WI38 (cell line): Measurements from ENCODE around the gene BAIAP2.

Source experiments
- H3K4me3 ChIP-seq: 2 replicates; pipeline ENCODE4 v1.5.1; 2011; ENCODE audit warnings: low read depth, mild to moderate bottlenecking, control low read depth, low read length
- CTCF ChIP-seq: IDR thresholded peaks from 2 replicates; pipeline ENCODE4 v1.5.1; 2012; ENCODE audit warnings: low read depth, mild to moderate bottlenecking, control low read depth, low read length

Gene BAIAP2

GRCh38 chr17:81161972-81162371, 127.0 kb downstream of the BAIAP2 start:
- H3K4me3 ChIP-seq, result no peak overlapping the region
- no peak for TF ChIP-seq CTCF

GRCh38 chr17:81162491-81162890, 127.5 kb downstream of the BAIAP2 start:
- no peak for TF ChIP-seq CTCF

GRCh38 chr17:81163051-81163695, 128.2 kb downstream of the BAIAP2 start:
- TF ChIP-seq CTCF, result no peak
- no peak overlapping the region for H3K4me3 ChIP-seq

More at GRCh38 chr17:81162491-81162890, 127.5 kb downstream of the BAIAP2 start:
- no peak overlapping the region for H3K4me3 ChIP-seq

- no peak for TF ChIP-seq CTCF
- H3K4me3 ChIP-seq, result no peak overlapping the region
These were observed 128.9 kb downstream of the BAIAP2 start for GRCh38 chr17:81163703-81164370.

GRCh38 chr17:81164371-81165245, 129.7 kb downstream of the BAIAP2 start:
- no peak overlapping the region for H3K4me3 ChIP-seq
- TF ChIP-seq CTCF, result no peak

- no peak within 1 kb of the TSS for H3K4me3 ChIP-seq
These were observed 130.5 kb downstream of the BAIAP2 start, which contains the start of gene PVALEF for GRCh38 chr17:81165246-81166032. Gene PVALEF, plus strand, starts transcription at chr17:81165507. Its CDS starts 15,720 bp downstream, at chr17:81181227.

More at GRCh38 chr17:81165246-81166032, 130.5 kb downstream of the BAIAP2 start, which contains the start of gene PVALEF:
- TF ChIP-seq CTCF, result no peak
